HG03108 (cell line): Measurements from ENCODE around the gene GDPD3.

ENCODE experiments used
- ATAC-seq: cut with Tn5 transposase; IDR thresholded peaks from one replicate; pipeline ENCODE4 v1.9.1; 2021; ENCODE audit warnings: moderate library complexity; ENCODE audit not compliant: unreplicated experiment

GDPD3 gene

DNA sequence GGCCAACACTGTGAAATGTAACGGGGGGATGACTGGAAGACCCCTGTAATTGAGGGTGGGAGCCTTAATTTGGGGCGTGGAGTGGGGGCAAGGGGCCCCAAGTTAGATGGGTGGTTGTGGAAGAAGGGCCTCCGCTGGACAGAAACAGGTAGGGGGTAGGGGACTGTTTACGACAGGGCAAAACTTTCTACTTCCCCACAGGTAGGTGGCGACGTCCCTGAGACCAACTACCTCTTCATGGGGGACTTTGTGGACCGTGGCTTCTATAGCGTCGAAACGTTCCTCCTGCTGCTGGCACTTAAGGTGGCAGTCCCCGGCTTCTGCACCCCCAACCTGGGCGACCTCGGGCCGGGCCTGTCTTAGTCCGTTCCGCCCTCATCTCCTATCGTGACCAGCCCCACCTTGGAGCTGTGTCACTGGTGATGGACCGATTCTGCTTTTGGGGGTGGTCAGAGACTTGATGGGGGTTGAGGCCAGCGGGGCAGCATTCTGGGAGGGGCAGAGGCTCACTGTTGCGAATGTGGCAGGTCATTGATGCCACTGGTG lies 30.7 kb downstream of the GDPD3 start:
- no peak for ATAC-seq

DNA sequence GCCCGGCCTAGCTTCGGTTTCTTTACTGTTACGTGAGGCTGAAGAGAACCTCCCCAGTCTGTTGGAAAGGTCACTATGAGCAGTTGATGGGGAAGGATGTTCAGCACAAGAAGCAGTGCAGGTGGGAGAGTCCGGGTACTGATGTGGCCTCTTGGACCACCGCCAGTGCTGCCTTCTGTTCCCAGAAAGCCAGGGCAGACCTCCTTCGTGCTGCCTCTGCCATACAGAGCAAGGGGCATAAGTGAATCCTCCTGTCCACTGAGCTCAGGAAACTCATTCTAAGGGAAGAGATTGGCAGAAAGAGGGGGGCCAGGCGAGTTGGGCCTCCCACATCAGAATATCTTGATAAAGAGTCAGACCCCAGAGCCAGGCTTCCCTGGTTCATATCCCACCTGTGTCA lies 33.9 kb downstream of the GDPD3 start:
- ATAC-seq, result no peak

DNA sequence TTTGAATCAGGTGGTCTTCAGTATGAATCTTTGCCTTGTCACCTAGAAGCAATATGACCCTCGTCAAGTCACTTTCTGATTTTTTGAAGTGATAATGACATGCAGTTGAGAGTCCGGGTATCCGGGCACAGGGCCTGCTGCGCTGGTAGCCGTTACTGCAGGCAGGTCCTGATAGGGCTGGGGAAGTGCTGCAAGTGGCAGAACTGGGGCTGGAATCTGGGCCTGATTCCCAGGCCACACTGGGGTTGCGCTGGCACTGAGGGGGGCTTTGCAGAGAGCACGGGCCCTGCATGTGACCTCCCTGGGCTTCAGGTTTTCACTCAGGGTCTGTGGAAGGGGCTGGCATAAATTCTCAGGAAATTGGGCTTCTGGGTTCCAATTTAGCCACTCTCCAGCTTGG lies 34.6 kb downstream of the GDPD3 start:
- ATAC-seq, result no peak

DNA sequence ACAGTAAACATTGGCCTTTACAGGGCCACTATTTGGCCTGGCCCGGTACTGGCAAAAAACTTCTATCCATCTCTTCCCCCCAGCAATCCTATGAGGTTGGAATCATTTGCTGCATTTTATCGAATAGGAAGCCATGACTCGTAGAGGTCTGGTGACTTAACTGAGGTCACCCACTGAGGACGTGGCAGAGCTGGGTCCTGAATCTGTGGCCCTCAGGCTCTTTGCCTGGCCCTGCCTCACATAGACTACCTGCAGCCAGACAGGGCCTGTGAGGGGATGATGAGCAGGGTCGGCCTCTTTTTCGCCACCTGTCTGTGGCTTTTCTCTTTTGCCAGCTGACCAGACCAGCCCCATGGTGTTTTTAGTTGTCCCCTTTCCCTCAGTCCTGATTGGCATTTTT lies 35.7 kb downstream of the GDPD3 start:
- no peak for ATAC-seq

DNA sequence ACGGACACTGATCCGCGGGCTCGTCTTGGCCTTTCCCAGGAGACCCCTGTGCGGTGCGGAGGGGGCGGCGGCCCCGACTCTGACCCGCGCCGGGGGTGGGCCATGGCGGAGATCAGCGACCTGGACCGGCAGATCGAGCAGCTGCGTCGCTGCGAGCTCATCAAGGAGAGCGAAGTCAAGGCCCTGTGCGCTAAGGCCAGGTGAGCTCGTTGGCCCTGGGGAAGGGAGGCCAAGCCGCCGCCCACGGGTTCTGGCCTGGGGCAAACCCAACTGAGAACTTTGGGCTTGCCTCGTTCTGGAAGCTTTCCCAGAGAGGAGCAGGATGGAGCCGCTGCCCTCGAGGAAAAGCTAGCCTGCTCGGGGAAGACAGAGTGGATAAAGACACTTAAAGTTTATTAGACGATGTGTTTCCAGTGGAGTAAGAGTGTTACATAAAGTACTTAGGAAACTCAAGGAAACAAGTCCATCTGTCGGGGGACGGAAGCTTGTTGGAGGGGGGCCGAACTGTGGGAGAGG lies 37.0 kb downstream of the GDPD3 start:
- ATAC-seq, result no peak

DNA sequence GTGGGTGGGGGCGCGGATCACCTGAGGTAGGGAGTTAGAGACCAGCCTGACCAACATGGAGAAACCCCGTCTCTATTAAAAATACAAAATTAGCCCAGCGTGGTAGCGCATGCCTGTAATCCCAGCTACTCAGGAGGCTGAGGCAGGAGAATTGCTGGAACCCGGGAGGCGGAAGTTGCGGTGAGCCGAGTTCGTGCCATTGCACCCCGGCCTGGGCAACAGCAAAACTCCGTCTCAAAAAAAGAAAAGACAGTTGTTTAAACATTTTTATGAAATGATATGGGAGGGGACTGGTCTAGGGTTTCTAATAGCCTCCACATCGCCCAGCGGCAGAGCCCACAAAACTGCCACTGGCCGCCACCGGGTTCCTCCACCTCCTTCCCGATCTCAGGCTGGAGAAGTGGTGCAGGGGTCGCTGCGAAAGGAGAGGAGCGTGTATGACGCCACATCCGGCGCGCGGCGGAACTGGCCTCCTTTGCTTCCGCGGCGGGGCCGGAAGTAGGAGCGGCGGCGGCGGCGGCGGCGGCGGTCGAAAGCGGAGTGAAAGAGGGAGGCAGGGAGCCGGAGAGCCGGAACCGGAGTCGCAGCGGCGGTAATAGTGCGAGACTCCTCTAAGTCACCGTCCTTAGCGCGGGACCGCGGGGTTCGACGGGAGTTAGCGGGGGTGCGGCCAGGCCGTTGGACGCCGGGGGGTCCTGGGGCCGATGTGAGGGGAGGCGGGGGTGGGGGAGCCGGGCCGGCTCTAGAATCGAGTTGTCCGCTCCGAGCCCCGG lies 37.6 kb downstream of the GDPD3 start, which contains the start of gene PPP4C:
Gene PPP4C (plus strand): TSS at position 492 of the 773 bp plus-strand sequence. CDS start 384 bp downstream, outside the sequence.
- peak; percentile 77 for ATAC-seq

DNA sequence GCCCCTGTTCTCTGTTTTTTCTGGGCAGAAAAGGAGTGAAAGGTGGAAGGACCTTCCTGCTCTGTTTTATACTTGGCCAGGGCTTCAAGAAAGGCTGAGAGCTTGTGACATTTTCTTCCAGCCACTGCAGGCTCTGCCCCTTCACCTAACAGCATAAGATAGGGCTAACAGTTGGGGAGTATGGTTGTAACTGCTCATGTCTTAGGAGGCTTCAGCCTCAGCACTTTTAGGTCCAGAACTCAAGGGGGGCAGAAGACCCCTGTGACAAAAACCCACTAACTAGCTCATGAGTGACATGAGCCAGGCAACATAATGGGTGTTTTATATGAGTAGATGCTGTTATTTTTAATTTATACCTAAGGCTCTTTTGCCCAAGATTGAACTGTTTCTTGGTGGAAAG lies 42.8 kb downstream of the GDPD3 start:
- ATAC-seq, result no peak

DNA sequence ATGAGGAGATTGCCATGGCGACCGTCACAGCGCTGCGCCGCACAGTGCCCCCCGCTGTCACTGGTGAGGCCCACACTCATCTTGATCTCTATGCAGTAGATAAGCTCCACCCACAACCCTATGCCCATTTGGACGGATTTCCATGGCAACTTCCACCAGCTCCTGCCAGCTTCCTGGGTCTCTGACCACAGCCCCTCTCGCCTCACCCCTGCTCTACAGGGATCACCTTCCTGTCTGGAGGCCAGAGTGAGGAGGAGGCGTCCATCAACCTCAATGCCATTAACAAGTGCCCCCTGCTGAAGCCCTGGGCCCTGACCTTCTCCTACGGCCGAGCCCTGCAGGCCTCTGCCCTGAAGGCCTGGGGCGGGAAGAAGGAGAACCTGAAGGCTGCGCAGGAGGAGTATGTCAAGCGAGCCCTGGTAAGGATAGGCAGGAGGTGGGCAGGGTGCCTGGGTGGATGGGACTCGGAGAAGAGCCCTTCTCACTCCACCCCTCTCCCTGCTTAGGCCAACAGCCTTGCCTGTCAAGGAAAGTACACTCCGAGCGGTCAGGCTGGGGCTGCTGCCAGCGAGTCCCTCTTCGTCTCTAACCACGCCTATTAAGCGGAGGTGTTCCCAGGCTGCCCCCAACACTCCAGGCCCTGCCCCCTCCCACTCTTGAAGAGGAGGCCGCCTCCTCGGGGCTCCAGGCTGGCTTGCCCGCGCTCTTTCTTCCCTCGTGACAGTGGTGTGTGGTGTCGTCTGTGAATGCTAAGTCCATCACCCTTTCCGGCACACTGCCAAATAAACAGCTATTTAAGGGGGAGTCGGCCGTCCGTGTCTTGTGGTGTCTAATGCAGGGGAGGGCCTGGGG lies 43.5 kb downstream of the GDPD3 start:
- no peak for ATAC-seq

DNA sequence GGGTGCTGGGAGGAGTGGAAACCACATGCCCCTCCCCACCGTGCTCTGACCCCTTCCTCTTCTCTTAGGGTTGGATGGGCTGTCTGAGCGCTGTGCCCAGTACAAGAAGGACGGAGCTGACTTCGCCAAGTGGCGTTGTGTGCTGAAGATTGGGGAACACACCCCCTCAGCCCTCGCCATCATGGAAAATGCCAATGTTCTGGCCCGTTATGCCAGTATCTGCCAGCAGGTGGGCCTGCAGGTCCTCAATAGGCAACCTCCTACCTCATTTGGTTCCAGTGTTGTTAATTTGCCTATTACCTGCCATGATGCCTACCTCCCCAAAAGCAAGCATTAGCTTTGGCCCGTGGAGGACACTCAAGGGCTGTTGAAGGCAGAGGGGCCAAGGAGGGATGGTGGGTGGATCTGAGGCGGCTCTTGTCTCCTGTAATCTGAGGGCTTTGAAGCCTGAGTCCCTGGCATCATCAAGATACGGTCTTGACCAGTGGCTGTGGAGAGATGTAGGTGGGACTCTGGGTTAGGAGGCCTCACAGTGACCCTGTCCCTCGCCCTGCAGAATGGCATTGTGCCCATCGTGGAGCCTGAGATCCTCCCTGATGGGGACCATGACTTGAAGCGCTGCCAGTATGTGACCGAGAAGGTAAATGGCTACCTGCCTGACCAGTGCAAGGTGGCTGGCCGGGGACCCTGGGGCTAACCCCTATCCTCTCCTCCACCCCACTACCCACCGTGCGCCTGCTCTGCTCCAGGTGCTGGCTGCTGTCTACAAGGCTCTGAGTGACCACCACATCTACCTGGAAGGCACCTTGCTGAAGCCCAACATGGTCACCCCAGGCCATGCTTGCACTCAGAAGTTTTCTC lies 44.4 kb downstream of the GDPD3 start:
- ATAC-seq, result no peak

DNA sequence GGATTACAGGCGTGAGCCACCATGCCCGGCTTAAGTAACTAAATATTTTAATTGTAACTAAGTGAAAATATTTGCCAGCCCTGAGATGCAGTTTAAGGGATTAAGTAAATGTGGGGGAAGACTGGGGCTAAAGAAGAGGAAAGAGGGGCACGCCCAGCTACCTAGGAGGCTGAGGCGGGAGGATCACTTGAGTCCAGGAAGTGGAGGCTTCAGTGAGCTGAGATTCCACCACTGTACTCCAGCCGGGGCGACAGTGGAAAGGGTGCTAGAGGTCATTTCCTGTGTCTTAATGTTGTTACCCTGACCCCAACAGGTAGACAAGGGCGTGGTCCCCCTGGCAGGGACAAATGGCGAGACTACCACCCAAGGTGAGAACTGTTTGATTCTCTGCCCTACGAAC lies 45.0 kb downstream of the GDPD3 start:
- no peak for ATAC-seq

DNA sequence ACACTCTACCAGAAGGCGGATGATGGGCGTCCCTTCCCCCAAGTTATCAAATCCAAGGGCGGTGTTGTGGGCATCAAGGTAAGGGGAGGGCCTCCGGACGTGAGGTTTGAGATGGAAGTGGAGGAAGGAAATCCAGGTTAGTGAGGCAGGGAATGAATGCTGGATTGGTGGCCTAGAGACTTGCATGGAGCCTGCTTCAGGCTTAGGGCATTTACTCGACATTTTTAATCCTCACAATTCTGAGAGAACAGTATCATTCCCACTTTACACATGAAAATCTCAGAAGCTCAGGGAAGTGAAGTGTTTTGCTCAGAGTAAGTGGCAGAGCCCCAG lies 45.8 kb downstream of the GDPD3 start:
- ATAC-seq, result no peak

DNA sequence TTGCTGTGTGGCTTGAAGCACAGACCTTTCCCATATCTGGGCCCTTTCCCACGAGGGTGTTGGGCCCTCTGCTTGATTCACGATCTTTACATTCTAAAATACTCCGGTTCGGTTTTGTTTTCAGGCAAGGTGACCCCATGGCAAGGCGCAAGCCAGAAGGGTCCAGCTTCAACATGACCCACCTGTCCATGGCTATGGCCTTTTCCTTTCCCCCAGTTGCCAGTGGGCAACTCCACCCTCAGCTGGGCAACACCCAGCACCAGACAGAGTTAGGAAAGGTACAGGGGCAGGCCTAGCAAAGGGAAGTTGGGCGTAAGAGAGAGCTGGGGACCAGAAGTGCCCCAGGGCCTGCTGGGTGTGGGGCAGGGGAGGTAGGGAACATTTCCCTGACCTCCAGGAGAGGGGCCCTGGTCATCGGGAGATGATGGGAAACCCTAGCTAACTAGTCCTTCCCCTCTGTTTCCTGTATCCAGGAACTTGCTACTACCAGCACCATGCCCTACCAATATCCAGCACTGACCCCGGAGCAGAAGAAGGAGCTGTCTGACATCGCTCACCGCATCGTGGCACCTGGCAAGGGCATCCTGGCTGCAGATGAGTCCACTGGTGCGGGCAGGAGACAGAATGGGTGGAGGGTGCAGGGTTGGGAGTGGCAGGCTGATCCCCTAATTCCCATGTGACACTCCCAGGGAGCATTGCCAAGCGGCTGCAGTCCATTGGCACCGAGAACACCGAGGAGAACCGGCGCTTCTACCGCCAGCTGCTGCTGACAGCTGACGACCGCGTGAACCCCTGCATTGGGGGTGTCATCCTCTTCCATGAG lies 46.4 kb downstream of the GDPD3 start:
- no peak for ATAC-seq

DNA sequence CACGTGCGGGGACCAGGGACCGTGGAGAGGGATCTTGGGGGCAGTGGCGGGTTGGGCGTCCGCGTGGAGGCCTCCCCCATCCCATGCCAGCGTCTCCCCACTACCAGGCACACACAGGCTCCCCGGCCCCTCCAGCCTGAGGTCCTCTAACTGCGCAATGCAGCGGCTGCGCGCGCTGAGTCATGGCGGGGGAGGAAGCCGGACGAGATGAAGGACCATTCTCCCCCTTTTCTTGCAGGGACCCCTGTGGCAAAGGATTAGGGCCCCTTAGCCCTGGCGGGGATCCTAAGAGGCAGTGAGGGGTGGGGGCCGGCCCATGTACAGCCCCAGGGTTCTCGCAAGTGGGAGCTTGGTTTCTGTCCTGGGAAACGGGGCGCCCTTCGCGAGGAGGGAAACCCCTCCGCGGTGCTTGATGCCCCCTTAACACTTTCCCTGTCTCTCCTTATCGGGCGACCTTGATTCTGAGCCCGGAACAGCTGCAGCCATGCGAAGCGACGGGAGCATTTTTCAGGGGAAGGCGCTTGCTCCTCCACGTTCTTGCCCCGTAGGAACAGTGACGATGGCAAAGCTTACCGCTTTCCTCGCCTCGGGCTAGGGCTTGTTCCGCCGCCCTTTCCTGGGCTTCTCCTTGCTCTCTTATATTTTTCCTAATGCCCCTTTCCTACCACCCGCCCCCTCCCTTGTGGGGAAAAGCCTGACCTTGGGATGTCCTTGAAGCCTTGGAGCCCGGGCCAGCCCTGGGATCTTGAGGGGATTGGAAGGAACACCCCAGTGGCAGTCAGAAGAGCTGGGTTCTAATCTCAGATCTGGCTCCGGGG lies 47.2 kb downstream of the GDPD3 start:
- no peak for ATAC-seq

DNA sequence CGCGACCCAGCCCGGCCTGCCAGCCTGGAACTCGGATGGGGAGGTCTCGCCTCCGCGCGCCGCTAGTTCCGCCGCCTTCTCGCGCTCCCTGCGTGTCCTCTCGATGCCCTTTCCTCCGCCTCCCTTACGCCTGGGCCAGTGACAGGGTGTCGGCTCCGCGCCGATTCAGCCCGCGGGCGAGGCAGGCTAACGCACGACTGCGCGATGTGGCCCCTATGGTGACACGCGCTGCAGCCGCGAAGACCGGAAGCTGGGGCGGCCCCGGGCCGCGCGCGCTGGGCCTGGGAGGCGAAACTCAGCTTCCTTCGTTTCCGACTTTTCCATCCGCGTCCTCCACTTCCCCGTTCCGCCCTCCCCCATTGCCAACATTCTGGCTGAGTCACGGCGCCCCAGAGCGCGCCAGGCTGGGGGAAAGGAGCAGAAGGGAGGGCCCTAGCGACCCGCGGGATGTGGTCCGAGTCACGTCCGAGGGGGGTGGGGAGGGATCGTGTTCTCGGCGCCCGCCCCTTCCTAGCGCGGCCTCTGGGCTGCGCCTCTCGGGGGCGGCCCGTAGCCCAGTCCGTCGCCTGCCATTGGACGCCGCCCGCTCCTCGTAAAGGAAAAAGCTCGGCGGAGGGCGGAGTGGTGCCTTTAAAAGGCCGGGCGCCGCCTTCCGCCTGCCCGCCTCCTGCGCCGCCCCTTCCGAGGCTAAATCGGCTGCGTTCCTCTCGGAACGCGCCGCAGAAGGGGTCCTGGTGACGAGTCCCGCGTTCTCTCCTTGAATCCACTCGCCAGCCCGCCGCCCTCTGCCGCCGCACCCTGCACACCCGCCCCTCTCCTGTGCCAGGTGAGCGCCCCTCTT lies 48.0 kb downstream of the GDPD3 start, which contains the start of gene ALDOA:
Gene ALDOA (plus strand): TSS at position 659 of the 841 bp plus-strand sequence. CDS start 1,138 bp downstream, outside the sequence.
- peak; percentile 74 for ATAC-seq

DNA sequence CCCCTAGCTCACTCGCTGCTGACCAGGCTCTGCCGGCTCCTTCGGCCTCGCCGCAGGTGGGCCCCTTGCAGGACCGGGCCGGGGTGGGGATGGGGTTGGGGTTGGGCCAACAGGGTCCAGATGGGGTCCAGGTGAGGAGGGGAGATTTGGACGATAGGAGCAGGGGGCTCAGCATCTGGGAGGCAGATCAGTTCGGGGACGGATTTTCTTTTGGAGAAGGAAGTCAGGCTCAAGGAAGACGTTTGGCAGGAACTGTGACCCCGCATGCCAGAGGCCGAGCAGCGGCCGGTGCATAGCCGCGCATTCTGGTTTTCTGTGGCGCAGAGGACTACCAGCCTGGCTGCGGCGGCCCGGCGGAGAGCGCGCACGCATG lies 48.6 kb downstream of the GDPD3 start:
- no peak for ATAC-seq

DNA sequence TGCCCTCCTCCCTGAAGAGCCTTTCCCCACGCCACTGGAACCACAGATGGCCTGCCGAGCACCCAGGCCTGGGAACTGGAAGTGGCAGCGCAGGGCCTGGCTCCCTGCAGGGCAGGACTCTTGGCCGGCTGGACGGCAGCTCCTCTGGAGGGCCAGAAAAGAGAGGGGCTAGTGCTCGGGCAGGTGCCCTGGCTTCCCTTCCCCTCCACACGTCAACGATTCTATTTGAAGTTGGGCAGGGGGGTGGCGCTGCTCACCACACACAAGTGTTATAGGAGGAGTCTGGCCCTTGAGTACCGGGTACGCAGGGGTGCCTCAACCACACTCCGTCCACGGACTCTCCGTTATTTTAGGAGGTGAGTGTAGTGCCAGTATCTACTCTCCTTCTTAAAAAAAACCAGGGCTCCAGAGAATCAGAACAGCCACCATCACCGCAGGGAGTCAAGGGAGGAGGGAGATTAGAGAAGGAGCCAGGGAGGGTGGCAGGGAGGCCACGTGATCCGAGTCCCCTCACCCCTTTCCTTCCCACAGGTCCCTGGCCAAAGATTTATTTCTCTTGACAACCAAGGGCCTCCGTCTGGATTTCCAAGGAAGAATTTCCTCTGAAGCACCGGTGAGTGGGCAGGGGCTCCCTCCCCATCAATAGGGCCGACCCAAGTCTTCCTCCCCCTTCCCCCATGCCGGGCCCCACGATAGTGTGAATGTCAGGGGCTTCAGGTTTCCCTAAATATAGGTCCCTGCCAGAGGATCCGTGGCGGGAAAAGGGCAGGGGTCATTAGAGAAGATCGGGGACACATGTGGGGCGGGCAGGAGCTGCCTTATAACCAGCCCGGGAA lies 49.2 kb downstream of the GDPD3 start:
- ATAC-seq, result peak; percentile 36

DNA sequence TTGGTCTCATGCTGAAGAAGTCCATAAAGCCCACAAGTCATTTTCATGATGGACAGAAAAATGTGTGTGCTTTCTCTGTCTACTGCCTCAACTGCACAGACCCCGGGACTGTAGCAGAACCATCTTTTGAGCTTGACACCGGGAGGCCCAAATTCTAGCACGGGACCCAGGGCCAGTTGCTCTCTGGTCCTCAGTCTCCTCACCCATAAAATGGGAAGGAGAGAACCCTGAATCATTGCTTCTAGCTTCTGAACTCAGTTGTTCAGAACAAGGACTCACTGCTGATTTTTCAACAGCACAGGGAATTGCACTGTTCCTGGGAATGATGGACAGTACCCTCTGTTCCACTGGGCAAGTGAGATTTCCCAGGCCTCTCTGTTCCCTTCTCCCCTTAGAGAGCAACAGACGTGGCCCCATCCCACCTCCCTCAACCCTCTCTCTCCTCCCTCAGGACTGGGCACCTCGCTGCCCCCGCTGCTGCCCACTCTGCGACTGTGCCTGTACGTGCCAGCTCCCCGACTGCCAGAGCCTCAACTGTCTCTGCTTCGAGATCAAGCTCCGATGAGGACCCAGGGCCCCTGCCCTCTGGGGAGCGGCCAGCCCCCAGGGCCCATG lies 50.0 kb downstream of the GDPD3 start:
- no peak for ATAC-seq
